ENCODE data around the gene BCAR1.
"Not testable (repeated sequence)": the region's sequence is repeated elsewhere in the genome, so short reads cannot be mapped to it uniquely, and the experiment has no call there.

The BCAR1 gene

GRCh38 chr16:75251280-75252048 is at the start of gene BCAR1:
Gene BCAR1 (minus strand): TSS chr16:75251624. CDS start chr16:75251482, 142 bp downstream.
- DNase-seq: no peak

- no peak for DNase-seq
These were observed 46.8 kb upstream of the BCAR1 start for GRCh38 chr16:75298267-75298666.

GRCh38 chr16:75296606-75297005 is 45.2 kb upstream of the BCAR1 start:
- no peak for DNase-seq

GRCh38 chr16:75294773-75295459 is 43.5 kb upstream of the BCAR1 start:
- DNase-seq: no peak

- no peak for DNase-seq
These were observed 42.3 kb upstream of the BCAR1 start for GRCh38 chr16:75293772-75294171.

GRCh38 chr16:75293173-75293572 is 41.7 kb upstream of the BCAR1 start:
- DNase-seq: no peak

GRCh38 chr16:75292691-75293090 is 41.3 kb upstream of the BCAR1 start:
- DNase-seq: no peak

GRCh38 chr16:75289189-75289588 is 37.8 kb upstream of the BCAR1 start:
- DNase-seq: no peak

- peak; percentile 39 for DNase-seq
These were observed 37.2 kb upstream of the BCAR1 start for GRCh38 chr16:75288596-75289120.

- no peak for DNase-seq
These were observed 36.8 kb upstream of the BCAR1 start for GRCh38 chr16:75288181-75288580.

GRCh38 chr16:75287708-75288107 is 36.3 kb upstream of the BCAR1 start:
- no peak for DNase-seq

- no peak for DNase-seq
These were observed 35.0 kb upstream of the BCAR1 start for GRCh38 chr16:75286389-75286788.

GRCh38 chr16:75282466-75283281 is 31.2 kb upstream of the BCAR1 start:
- no peak for DNase-seq

GRCh38 chr16:75281826-75282225 is 30.4 kb upstream of the BCAR1 start:
- DNase-seq: no peak

GRCh38 chr16:75281009-75281408 is 29.6 kb upstream of the BCAR1 start:
- DNase-seq: not testable (repeated sequence)

GRCh38 chr16:75280331-75280804 is 28.9 kb upstream of the BCAR1 start:
- DNase-seq: no peak

GRCh38 chr16:75279305-75279704 is 27.9 kb upstream of the BCAR1 start:
- DNase-seq: no peak

GRCh38 chr16:75273054-75273925 is 21.9 kb upstream of the BCAR1 start:
- no peak for DNase-seq

GRCh38 chr16:75272629-75273028 is 21.2 kb upstream of the BCAR1 start:
- not testable (repeated sequence) for DNase-seq

GRCh38 chr16:75272097-75272551 is 20.7 kb upstream of the BCAR1 start:
- DNase-seq: no peak

- no peak for DNase-seq
These were observed 20.1 kb upstream of the BCAR1 start for GRCh38 chr16:75271441-75272096.

All from stimulated activated CD4-positive, alpha-beta T cell treated with anti-CD3 and anti-CD28 coated beads, Interleukin-4, amount 100 ng/mL, for 1 hour (primary cell).